ENCODE data around the gene ARHGAP26. TPM values are rescaled to one million over a fixed set of nuclear protein-coding genes. Genes with fewer than 3 reads are reported as not detected.

ARHGAP26 gene
- total and polyA plus RNA-seq, 2 of the 4 experiments (the other 2 are of a cell fraction): 0.54 to 0.56 TPM

GRCh38 chr5:142920849-142921612 lies 150.9 kb downstream of the ARHGAP26 start:
- Histone ChIP-seq H4K91ac (ENCODE audit: insufficient read depth, low read depth, low read length) (no peak overlapping the region), H3K27me3 (ENCODE audit: control insufficient read depth, insufficient read depth, low read length) (no peaks in the 10 kb centered on the region), H3K18ac (ENCODE audit: low read depth, low read length) (no peak overlapping the region), H2AK9ac (replicated peaks; ENCODE audit: low read depth, low read length, poor library complexity) (no peak overlapping the region), H3K23ac (ENCODE audit: low read depth, low read length) (no peak overlapping the region), H4K5ac (ENCODE audit: low read depth, low read length) (no peak overlapping the region), H3K36me3 (ENCODE audit: control insufficient read depth, insufficient read depth, low read length) (no peaks in the 10 kb centered on the region), H3K9ac (ENCODE audit: low read depth, low read length) (no peak overlapping the region), H3K14ac (replicated peaks; ENCODE audit: low read depth, low read length) (no peak overlapping the region), H2AFZ (replicated peaks; ENCODE audit: low read length, poor library complexity) (no peak overlapping the region), H3K4me2 (ENCODE audit: low read depth, low read length) (no peak overlapping the region), H3K4me3 (ENCODE audit: insufficient read depth, low read depth, low read length) (no peak overlapping the region), H3K27ac (ENCODE audit: insufficient read depth, low read length) (no peak overlapping the region), H2BK15ac (ENCODE audit: low read depth, low read length) (no peak overlapping the region), H3K56ac (ENCODE audit: extremely low read depth, insufficient read depth, low read length) (no peak overlapping the region), H3K9me1 (ENCODE audit: insufficient read depth, low read length) (0 out of 2 replicates have a peak, but pooled peaks cover 3% of the 10 kb centered on the region), H2BK5ac (ENCODE audit: low read depth, low read length, poor library complexity, severe bottlenecking) (no peak overlapping the region), H3K4me1 (ENCODE audit: control insufficient read depth, insufficient read depth, low read length) (peaks cover 6% of the 10 kb centered on the region), H2AK5ac (ENCODE audit: low read depth, low read length) (no peak overlapping the region), H2BK20ac (ENCODE audit: low read depth, low read length) (no peak overlapping the region), H3K79me1 (ENCODE audit: low read depth in 1 of 2, low read length in 2 of 2) (no peaks in the 10 kb centered on the region), H3K9me3 (ENCODE audit: control insufficient read depth, insufficient read depth, low read length) (no peaks in the 10 kb centered on the region), H4K20me1 (ENCODE audit: insufficient read depth, low read length) (no peaks in the 10 kb centered on the region), H2BK120ac (ENCODE audit: low read depth, low read length) (no peak overlapping the region), H4K8ac (ENCODE audit: low read depth in 2 of 2, low read length in 2 of 2) (no peak overlapping the region), H3K4ac (ENCODE audit: low read depth, low read length) (no peak overlapping the region)
- ChIA-PET POLR2A (ENCODE audit: unreplicated experiment) (no interaction called here), CTCF (interaction anchor here (1.0 to 1.9 kb wide), 5 partner anchors 38 to 208 kb away, joined by 3 to 5 read pairs (median 3); no protein-coding TSS in a partner anchor)
- ATAC-seq (ENCODE audit: low read depth) (no peak), DNase-seq (no peak)
- BruUV-seq (replicated peaks): no TSS peak
- TF ChIP-seq SMC3 (IDR thresholded peaks at IDR 0.05; ENCODE audit: low read depth, low read length) (no peak), FOS (IDR thresholded peaks at IDR 0.05; ENCODE audit: low read depth, low read length) (no peak), USF2 (IDR thresholded peaks at IDR 0.05; ENCODE audit: low read depth, low read length) (no peak), ELK1 (IDR thresholded peaks at IDR 0.05; ENCODE audit: borderline replicate concordance, low read depth, low read length) (no peak), POLR2A (IDR thresholded peaks at IDR 0.05; ENCODE audit: low read depth, low read length) (no peak), CEBPB (IDR thresholded peaks at IDR 0.05; ENCODE audit: low read depth, low read length) (peak; percentile 54; the same call in 1 of the 2 replicates), RFX5 (IDR thresholded peaks at IDR 0.05; ENCODE audit: low read depth, low read length) (no peak), RAD21 (IDR thresholded peaks at IDR 0.05; ENCODE audit: low read length) (no peak)
- dilution Hi-C loops (cut with HindIII; ENCODE audit: low sequenced_read_pairs, unreplicated experiment): no loop called here
- in situ Hi-C loops (cut with MboI; ENCODE audit: low sequenced_read_pairs): loop anchor here (10.0 to 25.0 kb wide), 2 partner anchors 484 to 1241 kb away; partner anchors contain the start of genes KCTD16, NR3C1 and YIPF5
- intact Hi-C loops (cut with micrococcal nuclease): loop anchor here (5.0 to 10.0 kb wide), 3 partner anchors 354 to 1251 kb away; partner anchors contain the start of genes KCTD16 and YIPF5
- WGBS, 2 experiments (ENCODE audit: extremely low coverage in 2 of 2, insufficient read length in 1 of 2): no CpG with 5 or more reads among the region's 3 CpGs
